Activated T-helper 17 cell treated with anti-CD3 and anti-CD28 coated beads, Interleukin-2, amount 50 U/mL, for 72 hours (primary cell): ENCODE results near the gene BEST2. TPM values are rescaled to one million over a fixed set of nuclear protein-coding genes. Genes with fewer than 3 reads are reported as not detected.

ENCODE experiments used
- ATAC-seq: fragments of 150-1000 bp; cut with Tn5 transposase; replicated peaks from 2 replicates; pipeline ENCODE4 v1.10.0; 2021; ENCODE audit warnings: mild to moderate bottlenecking, moderate library complexity
- H3K27ac Mint-ChIP-seq: one replicate; pipeline ENCODE4 v1.8.0; 2022; ENCODE audit warnings: mixed read lengths
- H3K27me3 Mint-ChIP-seq: one replicate; pipeline ENCODE4 v1.8.0; 2022; ENCODE audit warnings: mixed read lengths
- H3K36me3 Mint-ChIP-seq: one replicate; pipeline ENCODE4 v1.8.0; 2022; ENCODE audit warnings: low read depth, mild to moderate bottlenecking, mixed read lengths
- H3K4me1 Mint-ChIP-seq: one replicate; pipeline ENCODE4 v1.8.0; 2022; ENCODE audit warnings: mixed read lengths
- H3K4me3 Mint-ChIP-seq: one replicate; pipeline ENCODE4 v1.8.0; 2022; ENCODE audit warnings: mild to moderate bottlenecking, mixed read lengths
- H3K9me3 Mint-ChIP-seq: one replicate; pipeline ENCODE4 v1.8.0; 2022; ENCODE audit warnings: mixed read lengths
- total RNA-seq, 2 donors: library from RNA; stranded (reverse); gene quantifications; one replicate each; pipeline ENCODE4 v1.2.3, GENCODE V29; 2022

Gene BEST2
- total RNA-seq, 2 donors from 2014 or later, result not detected

DNA sequence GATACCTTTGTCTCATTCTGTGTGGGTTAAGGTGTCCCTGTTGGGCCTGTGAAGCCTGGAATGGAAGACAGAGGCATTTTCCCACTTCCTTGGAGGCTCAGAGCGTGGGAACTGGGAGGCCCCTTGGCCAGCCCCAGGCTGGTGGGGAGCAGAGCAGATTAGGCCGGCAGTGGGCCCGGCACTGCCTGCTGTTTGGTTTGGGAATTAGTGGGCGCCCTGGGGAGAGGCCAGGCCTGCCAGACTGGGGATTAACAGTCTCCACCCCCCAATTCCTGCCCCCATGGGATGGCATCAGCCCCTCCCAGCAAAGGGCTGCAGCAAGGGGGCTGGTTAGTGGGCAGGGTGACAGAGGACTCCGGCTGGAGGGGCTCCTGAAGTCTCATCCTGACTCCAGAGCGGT lies 3.1 kb upstream of the BEST2 start:
- no peak overlapping the region for H3K4me3 Mint-ChIP-seq
- peaks cover 3% of the 10 kb centered on the region for H3K27me3 Mint-ChIP-seq
- peaks cover 43% of the 10 kb centered on the region for H3K36me3 Mint-ChIP-seq
- no peak overlapping the region for H3K27ac Mint-ChIP-seq
- peaks cover 4% of the 10 kb centered on the region for H3K9me3 Mint-ChIP-seq
- no peak for ATAC-seq
- no peaks in the 10 kb centered on the region for H3K4me1 Mint-ChIP-seq

DNA sequence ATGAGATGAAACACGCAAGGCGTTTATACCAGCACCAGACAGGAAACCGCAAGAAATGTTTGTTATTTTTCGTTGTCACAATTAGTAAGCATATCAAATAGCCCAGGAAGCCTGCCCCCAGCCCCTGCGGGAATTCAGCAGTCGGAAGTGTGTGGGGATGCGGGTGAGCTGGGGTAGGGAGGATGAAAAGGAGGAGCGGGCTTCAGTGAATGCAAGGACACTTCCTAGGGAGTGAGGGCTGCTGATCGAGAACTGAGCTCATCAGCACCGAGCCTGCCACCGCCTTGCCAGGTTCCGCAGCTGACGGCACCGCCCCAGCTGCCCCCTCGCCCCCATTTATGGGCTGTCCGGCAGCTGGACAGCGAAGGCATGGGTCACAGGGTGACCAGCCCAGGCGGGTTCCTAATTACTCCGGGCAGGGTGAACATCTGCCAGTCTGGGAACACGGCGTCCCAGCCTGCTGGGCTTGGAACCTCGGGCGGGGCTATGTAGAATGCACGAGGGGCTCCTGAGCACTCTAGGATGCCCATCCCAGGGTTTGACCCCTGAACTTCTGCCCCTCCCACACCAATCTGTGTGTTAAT lies 1.6 kb upstream of the BEST2 start:
- Mint-ChIP-seq H3K27me3 (peaks cover 3% of the 10 kb centered on the region), H3K27ac (no peak overlapping the region), H3K4me1 (no peaks in the 10 kb centered on the region), H3K9me3 (peaks cover 4% of the 10 kb centered on the region), H3K4me3 (peak overlapping the region; percentile 6), H3K36me3 (peaks cover 34% of the 10 kb centered on the region)
- ATAC-seq, result peak; percentile 11

DNA sequence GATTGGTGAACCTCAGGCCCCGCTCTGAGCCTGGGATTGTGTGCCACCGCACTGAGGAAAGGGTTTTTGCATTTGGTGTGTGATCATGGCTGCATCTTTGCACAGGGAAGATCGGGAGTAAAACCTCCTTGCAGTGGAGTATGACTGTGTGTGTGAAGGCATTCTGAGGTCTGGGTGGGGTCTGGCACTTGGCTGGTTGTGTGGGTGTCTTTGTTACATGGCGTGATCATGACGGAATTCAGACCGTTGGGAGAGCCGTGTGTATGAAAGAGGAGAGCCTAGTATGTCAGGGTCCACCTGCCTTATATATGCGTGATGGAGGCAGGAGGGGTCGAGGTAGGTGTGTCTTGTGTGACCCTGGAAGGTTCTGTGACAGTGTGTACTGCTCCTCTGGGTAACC lies 740 bp upstream of the BEST2 start:
- Mint-ChIP-seq H3K4me1 (no peaks in the 10 kb centered on the region), H3K27ac (no peak overlapping the region), H3K27me3 (peaks cover 8% of the 10 kb centered on the region), H3K36me3 (peaks cover 25% of the 10 kb centered on the region), H3K4me3 (no peak overlapping the region), H3K9me3 (peaks cover 4% of the 10 kb centered on the region)
- no peak for ATAC-seq

DNA sequence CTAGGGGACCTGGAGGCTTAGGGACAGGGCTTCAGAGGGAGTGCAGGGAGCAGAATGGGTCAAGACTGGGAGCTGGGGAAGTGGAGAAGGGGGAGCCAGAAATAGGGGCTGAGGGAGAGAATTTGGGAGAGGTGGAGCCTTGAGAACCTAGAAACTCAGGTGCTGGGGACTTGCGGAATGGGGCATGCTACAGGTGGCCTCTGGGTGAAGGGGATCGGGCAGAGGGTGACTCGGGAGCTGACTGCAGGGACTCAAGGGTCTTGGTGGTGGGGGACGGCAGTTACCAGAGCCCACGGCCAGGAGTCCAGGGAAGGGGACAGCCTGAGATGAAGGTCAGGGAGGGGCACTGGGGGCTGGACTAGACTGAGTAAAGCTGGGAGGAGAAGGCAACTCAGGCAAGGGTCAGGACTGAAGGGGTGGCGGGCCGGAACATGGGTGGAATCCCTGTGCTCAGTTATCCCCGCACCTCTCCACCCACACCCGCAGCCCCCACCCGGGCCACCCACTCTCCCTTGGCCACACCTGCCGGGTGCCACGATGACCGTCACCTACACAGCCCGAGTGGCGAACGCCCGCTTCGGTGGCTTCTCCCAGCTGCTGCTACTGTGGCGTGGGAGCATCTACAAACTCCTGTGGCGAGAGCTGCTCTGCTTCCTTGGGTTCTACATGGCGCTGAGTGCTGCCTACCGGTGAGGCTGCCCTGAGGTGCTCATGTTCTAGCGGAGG lies 628 bp downstream of the BEST2 start:
- Mint-ChIP-seq H3K4me3 (no peak overlapping the region), H3K9me3 (peaks cover 4% of the 10 kb centered on the region), H3K36me3 (peaks cover 12% of the 10 kb centered on the region), H3K27me3 (peaks cover 11% of the 10 kb centered on the region), H3K27ac (no peak overlapping the region), H3K4me1 (no peaks in the 10 kb centered on the region)
- ATAC-seq, result no peak

DNA sequence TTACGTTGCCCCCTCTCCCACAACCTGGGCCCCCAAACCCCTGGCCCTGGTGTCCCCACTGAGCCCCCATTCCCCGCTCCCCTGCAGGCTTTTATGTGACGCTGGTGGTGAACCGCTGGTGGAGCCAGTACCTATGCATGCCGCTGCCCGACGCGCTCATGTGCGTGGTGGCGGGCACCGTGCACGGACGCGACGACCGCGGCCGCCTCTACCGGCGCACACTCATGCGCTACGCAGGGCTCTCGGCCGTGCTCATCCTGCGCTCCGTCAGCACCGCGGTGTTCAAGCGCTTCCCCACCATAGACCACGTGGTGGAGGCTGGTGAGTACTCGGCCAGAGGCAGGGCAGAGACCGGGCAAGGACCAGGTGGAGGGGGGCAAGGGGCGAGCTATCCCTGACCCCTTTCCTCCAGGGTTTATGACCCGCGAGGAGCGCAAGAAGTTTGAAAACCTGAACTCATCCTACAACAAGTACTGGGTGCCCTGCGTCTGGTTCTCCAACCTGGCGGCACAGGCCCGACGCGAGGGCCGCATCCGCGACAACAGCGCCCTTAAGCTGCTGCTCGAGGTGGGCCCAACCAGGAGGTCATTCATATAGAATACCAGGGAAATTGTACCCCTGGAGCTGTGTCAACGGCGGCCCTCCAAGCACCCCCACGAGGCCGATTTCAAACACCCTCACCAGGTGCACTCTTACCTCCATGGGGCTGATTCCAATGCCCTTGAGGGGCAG lies 3.0 kb downstream of the BEST2 start:
- Mint-ChIP-seq H3K9me3 (no peaks in the 10 kb centered on the region), H3K36me3 (no peaks in the 10 kb centered on the region), H3K27ac (no peak overlapping the region), H3K4me3 (no peak overlapping the region), H3K27me3 (peaks cover 11% of the 10 kb centered on the region), H3K4me1 (no peaks in the 10 kb centered on the region)
- ATAC-seq, result no peak

DNA sequence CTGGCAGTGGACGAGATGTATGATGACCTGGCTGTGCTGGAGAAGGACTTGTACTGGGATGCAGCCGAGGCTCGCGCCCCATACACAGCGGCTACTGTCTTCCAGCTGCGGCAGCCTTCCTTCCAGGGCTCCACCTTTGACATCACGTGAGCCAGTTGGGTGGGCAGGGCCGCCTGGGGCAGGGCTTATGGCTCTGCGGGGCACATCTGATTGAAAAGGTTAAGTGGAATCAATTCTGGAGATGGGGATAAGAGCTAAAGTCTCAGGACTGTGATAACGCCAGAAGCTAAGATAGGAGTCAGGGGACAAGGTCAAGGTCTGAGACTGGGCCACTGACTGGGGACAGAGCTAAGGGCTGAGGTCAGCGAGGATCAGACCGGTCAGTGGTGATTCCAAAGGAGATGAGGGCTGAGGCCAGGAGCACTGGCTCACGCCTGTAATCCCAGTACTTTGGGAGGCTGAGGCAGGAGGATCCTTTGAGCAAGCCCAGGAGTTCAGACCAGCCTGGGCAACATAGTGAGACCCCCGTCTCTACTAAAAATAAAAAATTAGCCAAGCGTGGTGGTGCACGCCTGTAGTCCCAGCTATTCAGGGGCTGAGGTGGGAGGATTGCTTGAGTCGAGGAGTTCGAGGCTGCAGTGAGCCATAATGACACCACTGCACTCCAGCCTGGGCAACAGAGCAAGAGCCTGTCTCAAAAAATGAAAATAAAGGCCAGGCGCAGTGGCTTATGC lies 4.7 kb downstream of the BEST2 start:
- no peak overlapping the region for H3K4me3 Mint-ChIP-seq
- H3K9me3 Mint-ChIP-seq, result no peaks in the 10 kb centered on the region
- H3K36me3 Mint-ChIP-seq, result no peaks in the 10 kb centered on the region
- peaks cover 11% of the 10 kb centered on the region for H3K27me3 Mint-ChIP-seq
- H3K4me1 Mint-ChIP-seq, result no peaks in the 10 kb centered on the region
- H3K27ac Mint-ChIP-seq, result no peak overlapping the region
- no peak for ATAC-seq

DNA sequence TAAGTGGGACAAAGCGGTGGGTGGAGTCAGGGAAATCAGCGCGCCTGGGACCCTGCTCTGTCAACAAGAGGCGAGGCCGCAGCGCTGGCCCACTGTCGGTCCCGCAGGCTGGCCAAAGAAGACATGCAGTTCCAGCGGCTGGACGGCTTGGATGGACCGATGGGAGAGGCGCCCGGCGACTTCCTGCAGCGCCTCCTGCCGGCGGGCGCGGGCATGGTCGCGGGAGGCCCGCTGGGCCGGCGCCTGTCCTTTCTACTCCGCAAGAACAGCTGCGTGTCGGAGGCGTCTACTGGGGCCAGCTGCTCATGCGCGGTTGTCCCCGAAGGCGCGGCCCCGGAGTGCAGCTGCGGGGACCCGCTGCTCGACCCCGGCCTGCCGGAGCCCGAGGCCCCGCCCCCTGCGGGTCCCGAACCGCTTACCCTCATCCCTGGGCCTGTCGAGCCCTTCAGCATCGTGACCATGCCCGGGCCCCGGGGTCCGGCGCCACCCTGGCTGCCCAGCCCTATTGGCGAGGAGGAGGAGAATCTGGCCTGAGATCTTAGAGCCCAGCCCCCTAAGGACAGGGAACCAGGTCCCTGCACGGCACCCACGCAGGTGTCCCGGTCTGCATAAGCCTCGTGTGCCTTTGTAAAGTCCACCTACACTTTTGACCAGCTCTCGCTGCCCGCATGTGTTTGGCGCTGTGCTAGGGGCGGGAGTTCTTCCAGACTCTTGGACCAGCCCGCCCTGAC lies 6.1 kb downstream of the BEST2 start:
- Mint-ChIP-seq H3K4me1 (no peaks in the 10 kb centered on the region), H3K27ac (no peak overlapping the region), H3K9me3 (no peaks in the 10 kb centered on the region), H3K36me3 (no peaks in the 10 kb centered on the region), H3K4me3 (peak overlapping the region; percentile 35), H3K27me3 (peaks cover 8% of the 10 kb centered on the region)
- ATAC-seq, result peak; percentile 89

DNA sequence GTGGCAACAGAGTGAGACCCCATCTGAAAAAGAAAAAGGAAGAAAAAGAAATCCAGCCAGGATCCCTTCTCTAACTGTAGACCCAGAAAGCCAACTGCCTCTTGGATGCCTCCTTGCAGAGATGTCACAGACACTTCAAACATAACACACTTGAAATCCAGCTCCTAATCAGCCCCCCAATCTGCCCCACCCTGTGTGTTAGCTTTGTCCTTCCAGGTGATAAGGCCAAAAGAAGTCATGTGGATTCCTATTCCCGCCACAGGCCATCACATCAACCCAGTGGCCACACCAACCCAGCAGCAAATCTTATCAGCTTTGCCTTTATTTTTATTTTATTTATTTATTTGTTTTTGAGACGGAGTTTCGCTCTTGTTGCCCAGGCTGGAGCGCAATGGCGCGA lies 8.1 kb downstream of the BEST2 start:
- H3K9me3 Mint-ChIP-seq, result no peaks in the 10 kb centered on the region
- H3K27ac Mint-ChIP-seq, result no peak overlapping the region
- no peaks in the 10 kb centered on the region for H3K36me3 Mint-ChIP-seq
- no peak overlapping the region for H3K4me3 Mint-ChIP-seq
- peaks cover 8% of the 10 kb centered on the region for H3K27me3 Mint-ChIP-seq
- no peak for ATAC-seq
- no peaks in the 10 kb centered on the region for H3K4me1 Mint-ChIP-seq

DNA sequence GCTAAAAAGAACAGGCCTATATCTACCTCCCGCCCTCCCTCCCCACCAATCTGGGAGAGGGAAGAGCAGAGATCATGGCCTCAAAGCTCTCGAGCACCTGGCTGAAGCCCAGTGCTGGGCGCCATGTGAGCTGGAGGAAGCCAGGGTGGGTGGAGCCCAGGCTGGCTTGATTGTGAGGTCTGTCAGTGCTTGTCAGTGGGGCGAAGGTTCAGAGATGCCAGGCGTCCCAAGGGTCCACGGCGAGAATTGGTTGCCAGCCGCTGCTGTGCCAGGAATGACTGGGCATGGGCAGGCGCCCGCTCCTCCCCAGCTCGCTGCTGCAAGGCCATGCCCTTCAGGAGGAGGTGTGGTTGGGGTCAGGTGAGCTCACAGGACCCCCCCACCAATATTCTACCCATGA lies 11.5 kb downstream of the BEST2 start:
- Mint-ChIP-seq H3K36me3 (no peaks in the 10 kb centered on the region), H3K4me3 (no peak overlapping the region), H3K27me3 (no peaks in the 10 kb centered on the region), H3K4me1 (no peaks in the 10 kb centered on the region), H3K27ac (no peak overlapping the region), H3K9me3 (no peaks in the 10 kb centered on the region)
- no peak for ATAC-seq

DNA sequence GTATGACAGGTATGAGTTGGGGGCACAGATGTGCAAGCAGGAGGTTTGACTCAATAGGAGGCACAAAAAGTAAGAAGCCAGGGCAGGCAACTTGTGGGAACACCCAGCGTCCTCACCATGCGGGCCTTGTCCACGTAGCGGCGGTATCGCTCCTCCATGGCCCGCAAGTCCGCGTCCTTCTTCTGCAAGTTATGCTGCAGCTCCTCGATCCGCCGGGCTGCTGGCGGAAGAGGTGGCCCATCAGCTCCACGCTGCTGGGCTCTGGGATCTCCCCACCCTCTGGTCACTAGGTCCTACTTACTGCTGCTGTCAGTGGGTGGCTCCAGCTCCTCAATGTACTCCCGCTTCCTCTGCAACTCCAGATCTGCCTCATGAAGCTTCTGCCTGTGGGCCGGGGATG lies 13.1 kb downstream of the BEST2 start:
- ATAC-seq, result no peak
- Mint-ChIP-seq H3K36me3 (no peaks in the 10 kb centered on the region), H3K27ac (no peak overlapping the region), H3K4me1 (no peaks in the 10 kb centered on the region), H3K9me3 (no peaks in the 10 kb centered on the region), H3K27me3 (no peaks in the 10 kb centered on the region), H3K4me3 (no peak overlapping the region)

DNA sequence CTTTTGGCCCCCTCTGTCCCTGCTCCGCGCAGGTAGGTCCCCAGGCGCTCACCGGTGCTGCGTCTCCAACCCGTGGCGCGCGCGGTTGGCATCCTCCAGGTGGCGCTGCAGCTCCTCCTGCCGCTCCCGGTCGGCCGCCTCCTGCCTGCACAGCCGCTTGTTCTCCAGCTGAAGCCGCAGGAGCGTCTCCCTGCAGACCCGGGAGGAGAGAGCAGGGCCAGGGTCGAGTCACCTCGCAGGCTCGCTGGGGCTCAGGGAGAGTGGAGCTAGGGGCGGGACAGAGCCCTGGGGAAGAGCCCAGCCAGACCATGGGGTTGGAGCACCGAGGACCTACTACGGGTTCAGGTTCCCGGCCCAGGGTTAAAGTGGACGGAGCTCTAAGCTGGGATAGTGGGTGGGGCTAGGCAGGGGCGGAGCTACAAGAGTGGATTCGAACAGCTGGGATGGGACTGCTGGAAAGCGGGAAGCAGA lies 14.5 kb downstream of the BEST2 start:
- H3K9me3 Mint-ChIP-seq, result no peaks in the 10 kb centered on the region
- peak; percentile 85 for ATAC-seq
- peak overlapping the region; percentile 48 for H3K4me3 Mint-ChIP-seq
- peaks cover 5% of the 10 kb centered on the region for H3K4me1 Mint-ChIP-seq
- no peak overlapping the region for H3K27ac Mint-ChIP-seq
- no peaks in the 10 kb centered on the region for H3K27me3 Mint-ChIP-seq
- no peaks in the 10 kb centered on the region for H3K36me3 Mint-ChIP-seq

DNA sequence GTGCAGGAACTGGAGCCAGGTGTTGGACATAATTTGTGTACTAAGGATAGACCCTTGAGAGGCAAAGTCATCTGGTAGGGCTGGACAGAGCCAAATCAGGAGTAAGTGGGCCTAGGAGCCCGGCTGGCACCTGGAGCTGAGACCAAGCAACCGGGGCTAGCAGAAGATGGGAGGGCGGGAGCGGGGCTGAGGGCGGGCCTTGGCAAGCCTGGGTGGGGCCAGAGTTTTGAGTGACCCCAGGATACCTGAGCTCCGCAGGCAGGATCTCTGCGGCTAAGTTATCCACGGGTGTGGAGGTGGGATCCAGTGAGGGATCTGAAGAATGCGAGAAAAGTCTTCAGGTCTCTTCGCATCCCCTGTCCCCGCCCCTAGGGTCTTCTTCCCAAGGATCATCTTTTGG lies 15.6 kb downstream of the BEST2 start:
- Mint-ChIP-seq H3K9me3 (no peaks in the 10 kb centered on the region), H3K27me3 (no peaks in the 10 kb centered on the region), H3K4me1 (peaks cover 5% of the 10 kb centered on the region), H3K27ac (no peak overlapping the region), H3K36me3 (no peaks in the 10 kb centered on the region), H3K4me3 (no peak overlapping the region)
- ATAC-seq, result no peak

DNA sequence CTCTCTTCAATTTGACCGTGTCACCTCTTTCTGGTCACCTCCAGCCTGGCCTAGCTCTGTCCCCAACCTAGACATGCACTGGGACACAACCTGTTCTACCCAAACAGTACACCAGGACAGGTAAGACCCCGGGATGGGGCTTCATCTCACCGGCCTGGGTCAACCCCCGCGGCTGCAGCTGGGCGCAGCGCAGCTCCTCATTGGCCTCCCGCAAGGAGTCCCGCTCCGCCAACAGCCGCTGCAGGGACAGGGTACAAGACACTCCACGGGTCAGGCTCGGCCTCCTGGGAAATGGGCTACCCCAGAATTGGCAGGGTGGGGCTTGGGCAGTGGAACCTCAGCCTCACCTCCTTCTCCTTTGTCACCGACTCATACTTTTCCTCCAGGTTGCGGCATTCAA lies 16.1 kb downstream of the BEST2 start:
- H3K27ac Mint-ChIP-seq, result no peak overlapping the region
- no peak for ATAC-seq

DNA sequence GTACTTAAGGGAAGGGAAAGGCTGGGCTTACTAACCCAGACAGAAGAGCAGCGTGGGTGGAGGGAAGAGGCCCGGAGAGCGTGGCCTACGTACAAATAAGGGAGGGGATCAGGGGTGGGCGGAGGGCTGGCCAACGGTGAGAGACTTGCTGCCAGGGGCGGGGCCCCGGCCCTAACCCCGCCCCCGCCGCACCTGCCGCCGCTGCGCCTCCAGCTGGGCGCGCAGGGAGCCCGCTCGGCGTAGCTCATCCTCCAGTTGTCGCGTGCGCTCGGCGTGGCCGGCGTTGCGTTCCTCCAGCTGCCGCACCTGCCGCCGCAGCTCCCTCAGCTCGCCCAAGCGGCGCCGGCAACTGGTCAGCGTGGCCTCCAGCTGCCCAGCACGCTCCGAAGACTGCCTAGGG lies 18.1 kb downstream of the BEST2 start:
- peaks cover 8% of the 10 kb centered on the region for H3K4me1 Mint-ChIP-seq
- no peaks in the 10 kb centered on the region for H3K27me3 Mint-ChIP-seq
- ATAC-seq, result peak; percentile 90
- no peak overlapping the region for H3K27ac Mint-ChIP-seq
- H3K4me3 Mint-ChIP-seq, result peak overlapping the region; percentile 44
- H3K36me3 Mint-ChIP-seq, result no peaks in the 10 kb centered on the region
- no peaks in the 10 kb centered on the region for H3K9me3 Mint-ChIP-seq

More for the DNA sequence above, 16.1 kb downstream of the BEST2 start:
- H3K27me3 Mint-ChIP-seq, result no peaks in the 10 kb centered on the region
- peaks cover 5% of the 10 kb centered on the region for H3K4me1 Mint-ChIP-seq
- no peak overlapping the region for H3K4me3 Mint-ChIP-seq
- H3K36me3 Mint-ChIP-seq, result no peaks in the 10 kb centered on the region
- no peaks in the 10 kb centered on the region for H3K9me3 Mint-ChIP-seq
